GM12878 (cell line): ENCODE measurements around the gene GIMAP8. TPM values are rescaled to one million over a fixed set of nuclear protein-coding genes. Genes with fewer than 3 reads are reported as not detected.
A peak's percentile ranks its signal among the peaks of the same experiment; 100 is the strongest.

Source experiments
- ATF2 ChIP-seq: IDR thresholded peaks from 2 replicates; pipeline ENCODE4 v1.6.1; 2012; ENCODE audit warnings: low read length, inconsistent platforms
- CHD2 ChIP-seq: IDR thresholded peaks from 2 replicates; pipeline ENCODE4 v1.6.1; 2011; ENCODE audit warnings: low read depth, low read length, improper control_type of control experiment, borderline replicate concordance
- ETV6 ChIP-seq, 2 experiments: fragments of 450-650 bp in 1 of 2; IDR thresholded peaks in 1 of 2; conservative IDR thresholded peaks in 1 of 2; 2 replicates each; pipeline ENCODE4 v1.6.1; 2014; ENCODE audit warnings: antibody characterized with exemption in 1 of 2, borderline replicate concordance in 1 of 2, low read depth in 1 of 2, mild to moderate bottlenecking in 1 of 2, moderate library complexity in 1 of 2
- FOXM1 ChIP-seq: IDR thresholded peaks from 2 replicates; pipeline ENCODE4 v1.6.1; 2012; ENCODE audit warnings: low read depth, mild to moderate bottlenecking, inconsistent platforms, low read length, moderate library complexity
- HSF1 ChIP-seq: fragments of 150-350 bp; IDR thresholded peaks from 2 replicates; pipeline ENCODE4 v1.6.1; 2014; ENCODE audit warnings: mild to moderate bottlenecking, low read depth, low read length
- IKZF1 ChIP-seq: fragments of 450-650 bp; conservative IDR thresholded peaks from 2 replicates; pipeline ENCODE4 v1.6.1; 2017; ENCODE audit warnings: antibody characterized with exemption, mild to moderate bottlenecking
- MYB ChIP-seq: fragments of 150-350 bp; IDR thresholded peaks from 2 replicates; pipeline ENCODE4 v1.6.1; 2014; ENCODE audit warnings: mild to moderate bottlenecking, low read depth, low read length, borderline replicate concordance
- POLR2A ChIP-seq: IDR thresholded peaks from 2 replicates; pipeline ENCODE4 v1.6.1; 2011; ENCODE audit warnings: low read depth, mild to moderate bottlenecking, low read length
- POLR2AphosphoS5 ChIP-seq: IDR thresholded peaks from 2 replicates; pipeline ENCODE4 v1.6.1; 2011; ENCODE audit warnings: mild to moderate bottlenecking, low read length, inconsistent platforms
- POU2F2 ChIP-seq: IDR thresholded peaks from 3 replicates; pipeline ENCODE4 v1.6.1; 2011; ENCODE audit warnings: low read depth, mild to moderate bottlenecking, low read length, borderline replicate concordance
- SIX5 ChIP-seq: IDR thresholded peaks from 2 replicates; pipeline ENCODE4 v1.6.1; 2011; ENCODE audit warnings: mild to moderate bottlenecking, low read depth, low read length, moderate library complexity; ENCODE audit not compliant: severe bottlenecking
- SKIL ChIP-seq: fragments of 450-650 bp; IDR thresholded peaks from 2 replicates; pipeline ENCODE4 v1.6.1; 2017; ENCODE audit warnings: mild to moderate bottlenecking, low read depth, inconsistent platforms; ENCODE audit not compliant: poor library complexity, severe bottlenecking
- SPI1 ChIP-seq: IDR thresholded peaks from 2 replicates; pipeline ENCODE4 v1.6.1; 2011; ENCODE audit warnings: low read depth, mild to moderate bottlenecking, low read length, moderate library complexity, borderline replicate concordance; ENCODE audit not compliant: insufficient read depth
- SUZ12 ChIP-seq: fragments of 200-600 bp; sonication (generic); IDR thresholded peaks from one replicate; pipeline ENCODE4 v1.6.1; 2018; ENCODE audit warnings: antibody characterized with exemption, mild to moderate bottlenecking; ENCODE audit not compliant: unreplicated experiment
- YY1 ChIP-seq: IDR thresholded peaks from 2 replicates; pipeline ENCODE4 v1.6.1; 2011; ENCODE audit warnings: low read depth, mild to moderate bottlenecking, low read length
- ZNF24 ChIP-seq: fragments of 450-650 bp; IDR thresholded peaks from 2 replicates; pipeline ENCODE4 v1.6.1; 2017; ENCODE audit warnings: antibody characterized with exemption, mild to moderate bottlenecking
- ZZZ3 ChIP-seq: IDR thresholded peaks from 2 replicates; pipeline ENCODE4 v1.6.1; 2011; ENCODE audit warnings: low read depth; ENCODE audit not compliant: control insufficient read depth, insufficient read length
- polyA plus RNA-seq, 11 experiments: library from polyadenylated mRNA; depleted of rRNA in 4 of 11; unstranded in 6 of 11; stranded (reverse) in 5 of 11; fragments of >200 nt; fragmentation: Nextera tagmentation in 4 of 11; fragmentation: Illumina TruSeq in 1 of 11; extraction: Ambion mirVana in 4 of 11; extraction: Trizol in 1 of 11; gene quantifications; 1 replicate in 1 of 11; 2 replicates in 10 of 11; pipeline versions ENCODE4 v1.2.1 to v1.2.3, GENCODE V29; 2011 to 2016; ENCODE audit warnings: inconsistent platforms in 2 of 11, missing spikeins in 2 of 11, low read depth in 1 of 11
- total RNA-seq, 4 experiments: library from RNA; depleted of rRNA in 3 of 4; stranded (reverse); fragments of >200 nt in 3 of 4; fragmentation: Illumina TruSeq in 1 of 4; extraction: Trizol in 1 of 4; gene quantifications; 2 replicates each; pipeline versions ENCODE4 v1.2.1 to v1.2.3, GENCODE V29; 2013 to 2021
- TF ChIP-seq, protein P1 (sequence below): fragments of 450-650 bp; IDR thresholded peaks from 2 replicates; pipeline ENCODE4 v1.6.1; 2016; ENCODE audit warnings: mild to moderate bottlenecking
- TF ChIP-seq, protein P2 (sequence below): IDR thresholded peaks from 2 replicates; pipeline ENCODE4 v1.6.1; 2011; ENCODE audit warnings: mild to moderate bottlenecking, low read depth, low read length, moderate library complexity; ENCODE audit not compliant: insufficient replicate concordance
- TF ChIP-seq, protein P3 (sequence below): IDR thresholded peaks from 2 replicates; pipeline ENCODE4 v1.6.1; 2012; ENCODE audit warnings: low read depth, low read length, improper control_type of control experiment

Gene GIMAP8
- total and polyA plus RNA-seq, 10 of the 15 experiments (the other 5 are each of a cell fraction or from before 2014, with no cell fraction given): 0.66 to 9.7 (median 4.7) TPM

GRCh38 chr7:150435390-150436073, 14.9 kb upstream of the GIMAP8 start (continued):
- TF ChIP-seq, protein P1, sequence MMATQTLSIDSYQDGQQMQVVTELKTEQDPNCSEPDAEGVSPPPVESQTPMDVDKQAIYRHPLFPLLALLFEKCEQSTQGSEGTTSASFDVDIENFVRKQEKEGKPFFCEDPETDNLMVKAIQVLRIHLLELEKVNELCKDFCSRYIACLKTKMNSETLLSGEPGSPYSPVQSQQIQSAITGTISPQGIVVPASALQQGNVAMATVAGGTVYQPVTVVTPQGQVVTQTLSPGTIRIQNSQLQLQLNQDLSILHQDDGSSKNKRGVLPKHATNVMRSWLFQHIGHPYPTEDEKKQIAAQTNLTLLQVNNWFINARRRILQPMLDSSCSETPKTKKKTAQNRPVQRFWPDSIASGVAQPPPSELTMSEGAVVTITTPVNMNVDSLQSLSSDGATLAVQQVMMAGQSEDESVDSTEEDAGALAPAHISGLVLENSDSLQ: 0 out of 2 replicates have a peak, but pooled peaks have one; percentile 6
- TF ChIP-seq ATF2 (peak; percentile 45), CHD2 (peak; percentile 74; the same call in 1 of the 2 replicates), POLR2AphosphoS5 (peak; percentile 85), SPI1 (peak; percentile 97), MYB (0 out of 2 replicates have a peak, but pooled peaks have one; percentile 29), ZNF24 (no peak), IKZF1 (peak; percentile 96), FOXM1 (peak; percentile 92), SIX5 (no peak), POU2F2 (peak; percentile 77; the same call in 2 of the 3 replicates), ZZZ3 (no peak), POLR2A (peak; percentile 64), SUZ12 (no peak), SKIL (peak; percentile 68), ETV6 (conservative IDR thresholded peaks at IDR 0.05 in 1 of 2, IDR thresholded peaks at IDR 0.05 in 1 of 2; ENCODE audit: borderline replicate concordance in 1 of 2, low read depth in 1 of 2) (peak in 1 of 2 experiments; percentile 73; a peak in 2 of 4 replicates), HSF1 (no peak), YY1 (peak; percentile 65)
- TF ChIP-seq, protein P2, sequence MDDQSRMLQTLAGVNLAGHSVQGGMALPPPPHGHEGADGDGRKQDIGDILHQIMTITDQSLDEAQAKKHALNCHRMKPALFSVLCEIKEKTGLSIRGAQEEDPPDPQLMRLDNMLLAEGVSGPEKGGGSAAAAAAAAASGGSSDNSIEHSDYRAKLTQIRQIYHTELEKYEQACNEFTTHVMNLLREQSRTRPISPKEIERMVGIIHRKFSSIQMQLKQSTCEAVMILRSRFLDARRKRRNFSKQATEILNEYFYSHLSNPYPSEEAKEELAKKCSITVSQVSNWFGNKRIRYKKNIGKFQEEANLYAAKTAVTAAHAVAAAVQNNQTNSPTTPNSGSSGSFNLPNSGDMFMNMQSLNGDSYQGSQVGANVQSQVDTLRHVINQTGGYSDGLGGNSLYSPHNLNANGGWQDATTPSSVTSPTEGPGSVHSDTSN: peak; percentile 33
- TF ChIP-seq, protein P3, sequence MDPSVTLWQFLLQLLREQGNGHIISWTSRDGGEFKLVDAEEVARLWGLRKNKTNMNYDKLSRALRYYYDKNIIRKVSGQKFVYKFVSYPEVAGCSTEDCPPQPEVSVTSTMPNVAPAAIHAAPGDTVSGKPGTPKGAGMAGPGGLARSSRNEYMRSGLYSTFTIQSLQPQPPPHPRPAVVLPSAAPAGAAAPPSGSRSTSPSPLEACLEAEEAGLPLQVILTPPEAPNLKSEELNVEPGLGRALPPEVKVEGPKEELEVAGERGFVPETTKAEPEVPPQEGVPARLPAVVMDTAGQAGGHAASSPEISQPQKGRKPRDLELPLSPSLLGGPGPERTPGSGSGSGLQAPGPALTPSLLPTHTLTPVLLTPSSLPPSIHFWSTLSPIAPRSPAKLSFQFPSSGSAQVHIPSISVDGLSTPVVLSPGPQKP: peak; percentile 40; the same call in 1 of the 2 replicates
